HG03439 (cell line): ENCODE results near the gene CCDC90B.
A peak's percentile ranks its signal among the peaks of the same experiment; 100 is the strongest.
"Not testable (repeated sequence)": the region's sequence is repeated elsewhere in the genome, so short reads cannot be mapped to it uniquely, and the experiment has no call there.

Experiments used
- ATAC-seq: cut with Tn5 transposase; IDR thresholded peaks from one replicate; pipeline ENCODE4 v1.9.1; 2021; ENCODE audit warnings: mild to moderate bottlenecking, moderate library complexity; ENCODE audit not compliant: unreplicated experiment

CCDC90B gene

GRCh38 chr11:83292709-83293456 lies 6.7 kb upstream of the CCDC90B start:
- peak; percentile 63 for ATAC-seq

GRCh38 chr11:83287631-83288030 lies 1.5 kb upstream of the CCDC90B start:
- ATAC-seq, result no peak

GRCh38 chr11:83285151-83285770 lies 906 bp downstream of the CCDC90B start:
- ATAC-seq, result peak; percentile 48

- ATAC-seq, result no peak
Measured at GRCh38 chr11:83284501-83285150, 1.5 kb downstream of the CCDC90B start.

- ATAC-seq, result no peak
Measured at GRCh38 chr11:83282084-83282716, 4.0 kb downstream of the CCDC90B start.

GRCh38 chr11:83280256-83280655 lies 5.9 kb downstream of the CCDC90B start:
- ATAC-seq, result no peak

GRCh38 chr11:83278351-83278750 lies 7.8 kb downstream of the CCDC90B start:
- no peak for ATAC-seq

GRCh38 chr11:83275888-83276641 lies 10.1 kb downstream of the CCDC90B start:
- no peak for ATAC-seq

GRCh38 chr11:83272627-83273026 lies 13.5 kb downstream of the CCDC90B start:
- no peak for ATAC-seq

- not testable (repeated sequence) for ATAC-seq
Measured at GRCh38 chr11:83271734-83272133, 14.4 kb downstream of the CCDC90B start.

GRCh38 chr11:83269080-83269479 lies 17.1 kb downstream of the CCDC90B start:
- ATAC-seq, result not testable (repeated sequence)

- ATAC-seq, result no peak
Measured at GRCh38 chr11:83265331-83265730, 20.8 kb downstream of the CCDC90B start.

- no peak for ATAC-seq
Measured at GRCh38 chr11:83259559-83259958, 26.6 kb downstream of the CCDC90B start.

- no peak for ATAC-seq
Measured at GRCh38 chr11:83257761-83258168, 28.4 kb downstream of the CCDC90B start.

- no peak for ATAC-seq
Measured at GRCh38 chr11:83256602-83257340, 29.4 kb downstream of the CCDC90B start.

- no peak for ATAC-seq
Measured at GRCh38 chr11:83255366-83255765, 30.8 kb downstream of the CCDC90B start.

- ATAC-seq, result no peak
Measured at GRCh38 chr11:83252941-83253340, 33.2 kb downstream of the CCDC90B start.

GRCh38 chr11:83252266-83252665 lies 33.9 kb downstream of the CCDC90B start:
- ATAC-seq, result no peak

GRCh38 chr11:83249972-83250593 lies 36.1 kb downstream of the CCDC90B start:
- peak; percentile 73 for ATAC-seq

- no peak for ATAC-seq
Measured at GRCh38 chr11:83249445-83249844, 36.7 kb downstream of the CCDC90B start.
